AG09319 (cell line): ENCODE results near the gene DGAT2.

Experiments used
- DNase-seq: peaks from one replicate; pipeline ENCODE4 v3.0.0-alpha.2; 2010; ENCODE audit warnings: low read depth; ENCODE audit errors: extremely low read depth
- CTCF ChIP-seq: IDR thresholded peaks from 2 replicates; pipeline ENCODE4 v1.5.1; 2011; ENCODE audit warnings: low read depth, mild to moderate bottlenecking, inconsistent platforms, low read length, moderate library complexity

DGAT2 gene

GRCh38 chr11:75776546-75776945, 8.0 kb downstream of the DGAT2 start:
- DNase-seq = no peak
- TF ChIP-seq CTCF = no peak

GRCh38 chr11:75777461-75778110, 9.0 kb downstream of the DGAT2 start:
- DNase-seq = no peak
- TF ChIP-seq CTCF = no peak

DNA sequence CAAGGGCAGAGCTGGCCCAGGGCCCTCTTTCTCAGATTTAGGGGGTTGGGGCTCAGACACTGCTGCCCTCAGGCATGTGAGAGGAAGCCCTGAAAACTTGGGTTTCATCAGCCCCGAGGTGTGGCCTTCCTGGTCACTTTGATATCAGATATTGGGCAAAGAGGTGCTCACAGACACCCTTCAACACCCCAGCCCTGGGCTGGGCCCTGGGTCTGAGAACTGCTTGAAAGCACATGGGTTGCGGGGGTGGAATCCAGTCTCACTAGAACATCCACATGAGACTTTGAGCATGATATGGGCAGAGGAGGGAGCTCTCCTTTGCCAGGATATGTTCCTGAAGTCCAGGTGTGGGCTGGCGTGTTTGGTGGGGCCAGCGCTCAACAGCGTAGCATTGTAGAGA, 10.4 kb downstream of the DGAT2 start:
- DNase-seq = no peak
- TF ChIP-seq CTCF = no peak

DNA sequence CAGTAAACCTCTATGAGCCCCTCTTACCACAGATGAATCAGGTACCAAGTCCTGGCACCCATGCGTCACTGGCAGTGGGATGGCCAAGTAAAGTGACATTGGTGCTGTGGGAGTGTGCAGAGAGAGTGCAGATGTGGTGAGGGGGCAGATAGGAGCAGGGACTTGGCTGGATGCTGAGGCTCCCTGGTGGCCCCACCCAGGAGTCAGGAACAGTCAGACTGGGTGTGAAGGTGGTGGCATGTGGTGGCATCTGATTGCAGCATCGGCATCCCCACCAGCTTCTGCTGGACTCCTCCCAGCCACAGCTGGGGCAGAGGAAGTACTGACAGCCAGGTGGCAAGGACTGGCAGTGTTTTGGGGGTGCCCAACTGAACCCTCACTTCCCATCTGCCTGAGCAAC, 11.4 kb downstream of the DGAT2 start:
- no peak for DNase-seq
- TF ChIP-seq CTCF = no peak

- TF ChIP-seq CTCF = no peak
- DNase-seq = no peak
Observed at GRCh38 chr11:75780888-75781287, 12.3 kb downstream of the DGAT2 start.

GRCh38 chr11:75781296-75781695, 12.7 kb downstream of the DGAT2 start:
- no peak for DNase-seq
- TF ChIP-seq CTCF = no peak

- DNase-seq = no peak
- no peak for TF ChIP-seq CTCF
Observed at GRCh38 chr11:75781831-75782230, 13.3 kb downstream of the DGAT2 start.
